Calu3 (cell line): ENCODE measurements around the gene IL25. TPM values are rescaled to one million over a fixed set of nuclear protein-coding genes. Genes with fewer than 3 reads are reported as not detected.
"Not testable (repeated sequence)": the region's sequence is repeated elsewhere in the genome, so short reads cannot be mapped to it uniquely, and the experiment has no call there.

ENCODE experiments used
- BruUV-seq: library from RNA; stranded (reverse); fragments of 400-500 nt; replicated peaks from 2 replicates; lab custom pipeline; 2021; lab: Mats Ljungman, UMichigan
- CTCF ChIA-PET: fragments of 300-600 bp; sonication (Branson Sonifier 250); formaldehyde crosslinking; loops from one replicate; lab custom pipeline; 2022; ENCODE audit warnings: antibody characterized with exemption; lab: Charles Lee
- DNase-seq: peaks from one replicate; pipeline ENCODE4 v3.0.0; 2022
- H3K27ac Mint-ChIP-seq: one replicate; pipeline ENCODE4 v1.8.0; 2022; ENCODE audit warnings: mixed read lengths; ENCODE audit not compliant: unreplicated experiment
- H3K27me3 Mint-ChIP-seq: one replicate; pipeline ENCODE4 v1.8.0; 2022; ENCODE audit warnings: mixed read lengths; ENCODE audit not compliant: unreplicated experiment
- H3K36me3 Mint-ChIP-seq: one replicate; pipeline ENCODE4 v1.8.0; 2022; ENCODE audit warnings: mild to moderate bottlenecking, moderate library complexity, mixed read lengths; ENCODE audit not compliant: insufficient read depth, unreplicated experiment
- H3K4me1 Mint-ChIP-seq: one replicate; pipeline ENCODE4 v1.8.0; 2022; ENCODE audit warnings: mild to moderate bottlenecking, low read depth, mixed read lengths; ENCODE audit not compliant: unreplicated experiment
- H3K4me3 Mint-ChIP-seq: one replicate; pipeline ENCODE4 v1.8.0; 2022; ENCODE audit warnings: mild to moderate bottlenecking, low read depth, moderate library complexity, mixed read lengths; ENCODE audit not compliant: unreplicated experiment
- H3K9me3 Mint-ChIP-seq: one replicate; pipeline ENCODE4 v1.8.0; 2022; ENCODE audit warnings: low read depth, mixed read lengths; ENCODE audit not compliant: unreplicated experiment
- intact Hi-C: fragments of 100-400 bp; cut with micrococcal nuclease; formaldehyde crosslinking; loops from one replicate; pipeline ENCODE4 v1.10.0; 2022; ENCODE audit not compliant: unreplicated experiment
- total RNA-seq: library from RNA; stranded (reverse); gene quantifications from 2 replicates; pipeline ENCODE4 v1.2.3, GENCODE V29; 2022
- TF ChIP-seq, protein P1 (sequence below): fragments of 200-600 bp; IDR thresholded peaks from one replicate; pipeline ENCODE4 v1.8.0; 2022; ENCODE audit warnings: antibody characterized with exemption; ENCODE audit not compliant: unreplicated experiment

The IL25 gene
- total RNA-seq, 1 experiment from 2014 or later: not detected

DNA sequence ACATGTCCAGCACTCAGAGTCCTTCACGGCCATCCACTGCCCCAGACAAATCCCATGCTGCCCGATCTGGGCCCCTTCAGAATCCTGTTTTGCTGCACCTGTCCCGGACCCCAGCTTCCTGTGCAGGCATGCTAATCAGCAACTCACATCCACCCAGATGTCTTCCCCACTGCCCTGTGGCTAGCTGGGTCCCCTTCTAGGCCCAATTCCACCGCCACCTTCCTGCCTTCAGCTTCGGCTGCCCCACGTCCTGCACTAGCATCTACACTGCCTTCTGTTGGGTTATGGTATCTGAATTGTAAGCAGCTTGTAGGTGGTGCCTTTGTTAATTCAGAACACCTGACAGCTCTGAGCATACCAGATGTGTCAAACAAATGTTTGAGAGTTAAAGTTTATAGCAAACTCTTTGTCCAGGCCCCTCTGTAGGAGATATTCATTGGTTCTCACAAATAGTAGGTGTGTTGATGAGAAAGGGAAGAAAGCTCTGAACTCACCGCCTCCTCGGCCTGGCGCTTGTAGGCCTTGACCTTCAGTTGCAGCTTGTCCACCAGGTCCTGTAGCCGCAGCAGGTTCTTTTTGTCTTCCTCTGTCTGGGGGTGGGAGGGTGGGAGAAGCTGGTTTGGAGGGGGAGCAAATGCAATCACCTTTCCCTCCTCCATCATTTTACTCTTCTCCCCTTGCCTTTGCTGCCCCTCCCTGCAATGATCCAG, 10.3 kb downstream of the IL25 start:
- no peak overlapping the region for H3K4me3 Mint-ChIP-seq
- CTCF ChIA-PET: interaction anchor here (0.7 kb wide), 1 partner anchor 82 kb away, joined by 3 read pairs; no protein-coding TSS in a partner anchor
- H3K27ac Mint-ChIP-seq: no peak overlapping the region
- H3K27me3 Mint-ChIP-seq: peaks cover 100% of the 10 kb centered on the region
- intact Hi-C loops: no loop called here
- no peak for DNase-seq
- BruUV-seq: no TSS peak
- TF ChIP-seq, protein P1, sequence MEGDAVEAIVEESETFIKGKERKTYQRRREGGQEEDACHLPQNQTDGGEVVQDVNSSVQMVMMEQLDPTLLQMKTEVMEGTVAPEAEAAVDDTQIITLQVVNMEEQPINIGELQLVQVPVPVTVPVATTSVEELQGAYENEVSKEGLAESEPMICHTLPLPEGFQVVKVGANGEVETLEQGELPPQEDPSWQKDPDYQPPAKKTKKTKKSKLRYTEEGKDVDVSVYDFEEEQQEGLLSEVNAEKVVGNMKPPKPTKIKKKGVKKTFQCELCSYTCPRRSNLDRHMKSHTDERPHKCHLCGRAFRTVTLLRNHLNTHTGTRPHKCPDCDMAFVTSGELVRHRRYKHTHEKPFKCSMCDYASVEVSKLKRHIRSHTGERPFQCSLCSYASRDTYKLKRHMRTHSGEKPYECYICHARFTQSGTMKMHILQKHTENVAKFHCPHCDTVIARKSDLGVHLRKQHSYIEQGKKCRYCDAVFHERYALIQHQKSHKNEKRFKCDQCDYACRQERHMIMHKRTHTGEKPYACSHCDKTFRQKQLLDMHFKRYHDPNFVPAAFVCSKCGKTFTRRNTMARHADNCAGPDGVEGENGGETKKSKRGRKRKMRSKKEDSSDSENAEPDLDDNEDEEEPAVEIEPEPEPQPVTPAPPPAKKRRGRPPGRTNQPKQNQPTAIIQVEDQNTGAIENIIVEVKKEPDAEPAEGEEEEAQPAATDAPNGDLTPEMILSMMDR: no peak
- no peaks in the 10 kb centered on the region for H3K4me1 Mint-ChIP-seq
- no peaks in the 10 kb centered on the region for H3K9me3 Mint-ChIP-seq
- H3K36me3 Mint-ChIP-seq: no peaks in the 10 kb centered on the region

DNA sequence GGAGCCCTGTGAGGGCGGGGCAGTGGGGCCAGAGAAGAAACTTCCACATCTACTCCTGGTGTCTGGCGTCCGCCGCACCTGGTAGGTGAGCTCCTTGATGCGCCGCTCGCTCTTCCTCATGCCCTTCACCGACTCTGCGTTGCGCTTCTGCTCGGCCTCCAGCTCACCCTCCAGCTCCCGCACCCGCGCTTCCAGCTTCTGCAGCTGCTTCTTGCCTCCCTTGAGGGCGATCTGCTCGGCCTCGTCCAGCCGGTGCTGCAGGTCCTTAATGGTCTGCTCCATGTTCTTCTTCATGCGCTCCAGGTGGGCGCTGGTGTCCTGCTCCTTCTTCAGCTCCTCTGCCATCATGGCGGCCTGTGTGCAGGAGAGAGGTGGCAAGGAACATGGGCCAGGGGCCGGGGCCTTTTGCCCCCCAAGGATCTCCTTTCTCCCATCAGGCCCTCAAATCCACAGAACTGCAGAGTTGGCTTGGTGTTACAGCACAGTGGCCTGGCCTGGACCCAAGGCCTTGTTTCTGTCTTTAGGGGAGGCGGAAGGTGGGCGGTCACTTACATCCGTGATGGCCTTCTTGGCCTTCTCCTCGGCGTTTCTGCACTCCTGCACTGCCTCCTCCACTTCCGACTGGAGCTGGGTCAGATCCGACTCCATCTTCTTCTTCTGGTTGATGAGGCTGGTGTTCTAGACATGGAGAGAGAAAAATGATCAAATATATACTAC, 11.9 kb downstream of the IL25 start:
- TF ChIP-seq, protein P1: no peak
- no peaks in the 10 kb centered on the region for H3K36me3 Mint-ChIP-seq
- H3K4me3 Mint-ChIP-seq: no peak overlapping the region
- no TSS peak for BruUV-seq
- CTCF ChIA-PET: no interaction called here
- H3K27me3 Mint-ChIP-seq: peaks cover 100% of the 10 kb centered on the region
- no peak for DNase-seq
- no peaks in the 10 kb centered on the region for H3K4me1 Mint-ChIP-seq
- no peak overlapping the region for H3K27ac Mint-ChIP-seq
- intact Hi-C loops: no loop called here
- H3K9me3 Mint-ChIP-seq: no peaks in the 10 kb centered on the region

DNA sequence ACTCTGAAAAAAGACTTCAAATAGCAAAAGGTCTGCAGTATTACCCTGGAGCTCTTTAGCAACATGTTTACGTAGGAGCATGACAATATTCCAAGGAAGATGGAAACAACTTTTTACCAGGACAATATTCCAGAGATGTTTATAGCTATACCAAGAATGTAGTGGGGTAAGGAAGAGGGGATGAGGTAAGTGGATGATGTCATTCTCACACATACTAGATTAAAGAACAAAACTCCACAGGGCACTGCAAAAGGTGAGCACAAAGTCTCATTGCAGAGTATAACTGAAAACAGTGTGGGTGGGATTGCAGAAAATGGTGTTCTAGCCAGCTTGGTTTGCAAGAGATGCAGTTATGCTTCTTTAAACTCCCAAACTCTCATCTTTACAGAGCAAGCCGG, 12.6 kb downstream of the IL25 start:
- BruUV-seq: no TSS peak
- CTCF ChIA-PET: interaction anchor here (0.6 kb wide), 1 partner anchor 1833 kb away, joined by 5 read pairs; no protein-coding TSS in a partner anchor
- Mint-ChIP-seq H3K4me1 (no peaks in the 10 kb centered on the region), H3K27me3 (peaks cover 100% of the 10 kb centered on the region), H3K36me3 (no peaks in the 10 kb centered on the region), H3K27ac (no peak overlapping the region), H3K9me3 (no peaks in the 10 kb centered on the region), H3K4me3 (no peak overlapping the region)
- intact Hi-C loops: no loop called here
- no peak for DNase-seq
- TF ChIP-seq, protein P1: no peak

DNA sequence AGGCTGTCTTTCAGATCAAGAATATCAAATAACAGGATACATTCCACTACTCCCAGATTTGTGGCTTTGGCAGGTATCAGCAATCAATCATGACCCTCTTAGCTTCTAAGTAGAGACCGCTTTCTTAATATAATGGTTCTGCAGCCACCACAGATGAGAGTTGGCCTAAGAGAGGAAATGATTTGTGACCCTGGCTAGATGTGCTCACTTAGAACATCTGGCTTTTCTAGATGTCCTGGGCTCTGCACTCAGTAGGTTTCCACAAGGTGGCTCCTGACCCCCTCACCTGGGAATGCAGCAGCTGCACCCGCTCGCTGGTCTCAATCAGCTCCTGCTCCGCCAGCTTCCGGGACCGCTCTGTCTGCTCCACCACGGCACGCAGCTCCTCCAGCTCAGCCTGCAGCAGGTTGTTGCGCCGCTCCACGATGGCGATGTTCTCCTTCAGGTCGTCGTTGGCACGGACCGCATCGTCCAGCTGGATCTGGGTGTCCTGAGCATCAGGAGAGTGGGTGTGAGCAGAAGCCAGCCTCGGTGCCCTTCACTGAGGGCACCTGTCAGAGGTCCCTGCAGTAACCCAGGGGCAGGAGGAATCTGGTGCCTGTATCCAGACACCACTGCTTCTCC, 13.1 kb downstream of the IL25 start:
- H3K4me3 Mint-ChIP-seq: no peak overlapping the region
- no peaks in the 10 kb centered on the region for H3K36me3 Mint-ChIP-seq
- no peak overlapping the region for H3K27ac Mint-ChIP-seq
- CTCF ChIA-PET: interaction anchor here (0.6 kb wide), 2 partner anchors 28 to 1833 kb away, joined by 4 to 5 read pairs; no protein-coding TSS in a partner anchor
- no peak for DNase-seq
- H3K4me1 Mint-ChIP-seq: no peaks in the 10 kb centered on the region
- no TSS peak for BruUV-seq
- peaks cover 100% of the 10 kb centered on the region for H3K27me3 Mint-ChIP-seq
- TF ChIP-seq, protein P1: no peak
- intact Hi-C loops: no loop called here
- H3K9me3 Mint-ChIP-seq: no peaks in the 10 kb centered on the region

DNA sequence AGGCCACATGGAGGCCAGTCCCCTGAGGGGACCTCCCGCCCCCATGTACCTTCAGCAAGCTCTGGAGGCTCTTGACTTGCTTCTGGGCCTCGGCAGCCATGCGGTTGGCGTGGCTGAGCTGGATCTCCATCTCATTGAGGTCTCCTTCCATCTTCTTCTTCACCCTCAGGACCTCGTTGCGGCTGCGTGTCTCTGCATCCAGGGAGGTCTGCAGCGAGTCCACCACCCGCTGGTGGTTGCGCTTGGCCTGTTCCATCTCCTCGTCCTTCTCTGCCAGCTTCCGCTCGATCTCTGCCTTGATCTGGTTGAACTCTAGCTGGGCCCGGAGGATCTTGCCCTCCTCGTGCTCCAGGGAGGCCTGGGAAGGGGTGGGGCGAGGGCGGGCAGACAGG, 13.7 kb downstream of the IL25 start:
- BruUV-seq, H3K4me3 Mint-ChIP-seq, H3K4me1 Mint-ChIP-seq, intact Hi-C loops, H3K27ac Mint-ChIP-seq, DNase-seq, H3K36me3 Mint-ChIP-seq, H3K9me3 Mint-ChIP-seq: not testable (repeated sequence)
- CTCF ChIA-PET: interaction anchor here (0.6 kb wide), 1 partner anchor 27 kb away, joined by 4 read pairs; no protein-coding TSS in a partner anchor
- H3K27me3 Mint-ChIP-seq: peaks cover 100% of the 10 kb centered on the region
